ENCODE measurements around the gene MAMDC2.

MAMDC2 gene

DNA sequence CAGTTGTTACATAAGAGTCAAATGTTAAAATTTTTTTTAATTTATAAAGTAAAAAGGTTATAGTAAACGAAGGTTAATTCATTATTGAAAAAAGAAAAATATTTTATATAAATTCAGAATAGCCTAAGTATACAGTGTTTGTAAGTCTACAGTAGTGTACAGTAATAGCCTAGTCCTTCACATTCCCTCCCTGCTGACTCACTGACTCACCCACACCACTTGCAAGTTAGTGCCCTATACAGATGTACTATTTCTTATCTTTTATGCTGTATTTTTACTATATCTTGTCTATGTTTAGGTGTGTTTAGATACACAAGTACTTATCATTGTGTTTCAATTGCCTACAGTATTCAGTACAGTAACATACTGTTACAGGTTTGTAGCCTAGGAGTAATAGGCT, 57.6 kb downstream of the MAMDC2 start:
- DNase-seq (ENCODE audit: low read depth), result peak; percentile 41
- no peak overlapping the region for H3K4me3 ChIP-seq (ENCODE audit: low read length)
- TF ChIP-seq, protein P1, sequence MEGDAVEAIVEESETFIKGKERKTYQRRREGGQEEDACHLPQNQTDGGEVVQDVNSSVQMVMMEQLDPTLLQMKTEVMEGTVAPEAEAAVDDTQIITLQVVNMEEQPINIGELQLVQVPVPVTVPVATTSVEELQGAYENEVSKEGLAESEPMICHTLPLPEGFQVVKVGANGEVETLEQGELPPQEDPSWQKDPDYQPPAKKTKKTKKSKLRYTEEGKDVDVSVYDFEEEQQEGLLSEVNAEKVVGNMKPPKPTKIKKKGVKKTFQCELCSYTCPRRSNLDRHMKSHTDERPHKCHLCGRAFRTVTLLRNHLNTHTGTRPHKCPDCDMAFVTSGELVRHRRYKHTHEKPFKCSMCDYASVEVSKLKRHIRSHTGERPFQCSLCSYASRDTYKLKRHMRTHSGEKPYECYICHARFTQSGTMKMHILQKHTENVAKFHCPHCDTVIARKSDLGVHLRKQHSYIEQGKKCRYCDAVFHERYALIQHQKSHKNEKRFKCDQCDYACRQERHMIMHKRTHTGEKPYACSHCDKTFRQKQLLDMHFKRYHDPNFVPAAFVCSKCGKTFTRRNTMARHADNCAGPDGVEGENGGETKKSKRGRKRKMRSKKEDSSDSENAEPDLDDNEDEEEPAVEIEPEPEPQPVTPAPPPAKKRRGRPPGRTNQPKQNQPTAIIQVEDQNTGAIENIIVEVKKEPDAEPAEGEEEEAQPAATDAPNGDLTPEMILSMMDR (conservative IDR thresholded peaks at IDR 0.05; ENCODE audit: low read length), result no peak

GRCh38 chr9:70105147-70105546, 61.5 kb downstream of the MAMDC2 start:
- H3K4me3 ChIP-seq (ENCODE audit: low read length), result no peak overlapping the region
- TF ChIP-seq, protein P1 (conservative IDR thresholded peaks at IDR 0.05; ENCODE audit: low read length), result no peak
- no peak for DNase-seq (ENCODE audit: low read depth)

- TF ChIP-seq, protein P1 (conservative IDR thresholded peaks at IDR 0.05; ENCODE audit: low read length), result no peak
- DNase-seq (ENCODE audit: low read depth), result no peak
- no peak overlapping the region for H3K4me3 ChIP-seq (ENCODE audit: low read length)
These were observed 62.9 kb downstream of the MAMDC2 start for GRCh38 chr9:70106571-70106970.

- TF ChIP-seq, protein P1 (conservative IDR thresholded peaks at IDR 0.05; ENCODE audit: low read length), result no peak
- no peak for DNase-seq (ENCODE audit: low read depth)
- no peak overlapping the region for H3K4me3 ChIP-seq (ENCODE audit: low read length)
These were observed 63.9 kb downstream of the MAMDC2 start for GRCh38 chr9:70107558-70107957.

DNA sequence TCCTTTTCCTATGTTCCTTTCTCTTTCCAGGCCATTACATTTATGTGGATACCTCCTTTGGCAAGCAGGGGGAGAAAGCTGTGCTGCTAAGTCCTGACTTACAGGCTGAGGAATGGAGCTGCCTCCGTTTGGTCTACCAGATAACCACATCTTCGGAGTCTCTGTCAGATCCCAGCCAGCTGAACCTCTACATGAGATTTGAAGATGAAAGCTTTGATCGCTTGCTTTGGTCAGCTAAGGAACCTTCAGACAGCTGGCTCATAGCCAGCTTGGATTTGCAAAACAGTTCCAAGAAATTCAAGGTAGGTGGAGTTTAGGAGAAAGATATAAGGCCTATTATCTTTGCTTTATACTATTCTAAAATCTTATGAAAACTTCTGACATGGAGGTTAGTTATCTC, 64.5 kb downstream of the MAMDC2 start:
- TF ChIP-seq, protein P1 (conservative IDR thresholded peaks at IDR 0.05; ENCODE audit: low read length), result no peak
- H3K4me3 ChIP-seq (ENCODE audit: low read length), result no peak overlapping the region
- no peak for DNase-seq (ENCODE audit: low read depth)

- TF ChIP-seq, protein P1 (conservative IDR thresholded peaks at IDR 0.05; ENCODE audit: low read length), result no peak
- H3K4me3 ChIP-seq (ENCODE audit: low read length), result no peak overlapping the region; the same call in 1 of the 2 replicates
- DNase-seq (ENCODE audit: low read depth), result no peak
These were observed 66.8 kb downstream of the MAMDC2 start for GRCh38 chr9:70110194-70111041.

GRCh38 chr9:70111042-70111602, 67.5 kb downstream of the MAMDC2 start:
- TF ChIP-seq, protein P1 (conservative IDR thresholded peaks at IDR 0.05; ENCODE audit: low read length), result peak; percentile 85
- DNase-seq (ENCODE audit: low read depth), result peak; percentile 63
- no peak overlapping the region; the same call in 1 of the 2 replicates for H3K4me3 ChIP-seq (ENCODE audit: low read length)

Measured in AG10803 (cell line).